Fibroblast of villous mesenchyme (primary cell): ENCODE data around the gene CD24. TPM values are rescaled to one million over a fixed set of nuclear protein-coding genes. Genes with fewer than 3 reads are reported as not detected.
"Not testable (repeated sequence)": the region's sequence is repeated elsewhere in the genome, so short reads cannot be mapped to it uniquely, and the experiment has no call there.

Experiments
- DNase-seq: peaks from one replicate; pipeline ENCODE4 v3.0.0-alpha.2; 2010; ENCODE audit warnings: low read depth
- H3K4me3 ChIP-seq: 2 replicates; pipeline ENCODE4 v1.5.1; 2011; ENCODE audit warnings: low read depth, mild to moderate bottlenecking, low read length
- total RNA-seq: library from RNA; depleted of rRNA; stranded (reverse); fragments of >200 nt; gene quantifications from 2 replicates; pipeline ENCODE4 v1.2.3, GENCODE V29; 2012
- TF ChIP-seq, protein P1 (sequence below): IDR thresholded peaks from 2 replicates; pipeline ENCODE4 v1.5.1; 2012; ENCODE audit warnings: low read depth, mild to moderate bottlenecking, low read length; ENCODE audit not compliant: insufficient read depth

The CD24 gene
- total RNA-seq, 1 donor: 4.3 TPM

DNA sequence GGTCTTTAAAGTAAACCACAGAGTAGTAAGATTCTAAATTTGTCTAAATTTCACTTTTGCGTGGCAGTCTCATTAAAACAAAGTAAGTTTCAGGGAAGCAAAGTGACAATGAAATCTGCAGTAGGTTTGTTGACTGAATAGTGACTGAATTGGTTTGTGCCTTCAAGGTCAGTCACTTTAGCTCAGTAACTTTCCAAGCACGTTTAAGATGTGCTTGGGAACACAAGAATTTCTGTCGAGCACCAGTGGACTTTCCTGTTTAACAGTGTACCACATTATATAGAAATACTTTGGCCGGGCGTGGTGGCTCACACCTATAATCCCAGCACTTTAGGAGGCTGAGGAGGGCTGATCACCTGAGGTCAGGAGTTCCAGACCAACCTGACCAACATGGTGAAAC is 1.7 kb upstream of the CD24 start:
- TF ChIP-seq, protein P1, sequence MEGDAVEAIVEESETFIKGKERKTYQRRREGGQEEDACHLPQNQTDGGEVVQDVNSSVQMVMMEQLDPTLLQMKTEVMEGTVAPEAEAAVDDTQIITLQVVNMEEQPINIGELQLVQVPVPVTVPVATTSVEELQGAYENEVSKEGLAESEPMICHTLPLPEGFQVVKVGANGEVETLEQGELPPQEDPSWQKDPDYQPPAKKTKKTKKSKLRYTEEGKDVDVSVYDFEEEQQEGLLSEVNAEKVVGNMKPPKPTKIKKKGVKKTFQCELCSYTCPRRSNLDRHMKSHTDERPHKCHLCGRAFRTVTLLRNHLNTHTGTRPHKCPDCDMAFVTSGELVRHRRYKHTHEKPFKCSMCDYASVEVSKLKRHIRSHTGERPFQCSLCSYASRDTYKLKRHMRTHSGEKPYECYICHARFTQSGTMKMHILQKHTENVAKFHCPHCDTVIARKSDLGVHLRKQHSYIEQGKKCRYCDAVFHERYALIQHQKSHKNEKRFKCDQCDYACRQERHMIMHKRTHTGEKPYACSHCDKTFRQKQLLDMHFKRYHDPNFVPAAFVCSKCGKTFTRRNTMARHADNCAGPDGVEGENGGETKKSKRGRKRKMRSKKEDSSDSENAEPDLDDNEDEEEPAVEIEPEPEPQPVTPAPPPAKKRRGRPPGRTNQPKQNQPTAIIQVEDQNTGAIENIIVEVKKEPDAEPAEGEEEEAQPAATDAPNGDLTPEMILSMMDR: no peak
- H3K4me3 ChIP-seq: no peak overlapping the region
- DNase-seq: no peak

- no peak for DNase-seq
- peak overlapping the region; percentile 34 for H3K4me3 ChIP-seq
- TF ChIP-seq, protein P1: no peak
Measured at GRCh38 chr6:106975738-106976064, 1.2 kb upstream of the CD24 start.

GRCh38 chr6:106974999-106975737 is 639 bp upstream of the CD24 start:
- peak overlapping the region; percentile 57 for H3K4me3 ChIP-seq
- TF ChIP-seq, protein P1: peak; percentile 13
- no peak for DNase-seq

GRCh38 chr6:106973836-106974335 is 643 bp downstream of the CD24 start:
- TF ChIP-seq, protein P1: no peak
- H3K4me3 ChIP-seq: no peak overlapping the region
- DNase-seq: no peak

DNA sequence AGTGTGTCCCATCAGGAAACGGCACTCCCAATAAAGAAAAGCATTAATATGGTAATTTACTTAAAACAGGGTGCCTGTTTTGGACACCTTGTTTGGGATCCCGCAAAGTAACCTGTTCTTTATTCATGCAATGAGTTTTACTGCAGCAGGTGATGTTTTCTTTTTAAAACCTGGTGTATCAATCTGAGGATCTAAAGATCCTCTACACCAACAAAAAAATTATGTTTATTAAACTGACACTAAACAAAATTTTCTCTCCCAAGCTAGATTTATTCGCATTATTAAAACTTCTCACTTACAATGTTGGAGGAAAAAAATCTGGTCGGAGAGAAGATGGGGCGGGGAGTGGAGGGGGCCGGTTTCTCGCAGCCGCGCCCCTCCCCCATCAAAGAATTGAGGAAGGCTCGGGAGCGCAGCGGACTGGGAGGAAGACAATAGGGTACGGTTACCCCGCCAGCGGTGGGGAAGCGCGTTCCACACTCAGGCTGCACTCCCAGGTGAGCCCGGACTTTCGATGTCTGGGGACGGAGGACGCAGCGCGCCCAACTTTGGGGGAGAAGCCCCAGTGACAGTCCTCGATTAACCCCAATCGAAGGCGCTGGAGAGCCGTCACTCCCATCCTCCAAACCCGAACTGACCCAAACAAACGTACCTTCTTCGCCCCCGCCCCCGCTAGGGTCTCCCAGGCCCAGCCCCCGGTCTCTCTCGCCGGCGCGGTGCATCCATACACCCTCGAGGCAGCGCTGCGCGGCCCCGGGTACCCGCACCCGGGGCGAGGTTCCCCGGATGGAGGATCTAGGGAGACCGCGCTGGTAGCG is 1.3 kb downstream of the CD24 start:
- TF ChIP-seq, protein P1: no peak
- no peak overlapping the region for H3K4me3 ChIP-seq
- no peak for DNase-seq

DNA sequence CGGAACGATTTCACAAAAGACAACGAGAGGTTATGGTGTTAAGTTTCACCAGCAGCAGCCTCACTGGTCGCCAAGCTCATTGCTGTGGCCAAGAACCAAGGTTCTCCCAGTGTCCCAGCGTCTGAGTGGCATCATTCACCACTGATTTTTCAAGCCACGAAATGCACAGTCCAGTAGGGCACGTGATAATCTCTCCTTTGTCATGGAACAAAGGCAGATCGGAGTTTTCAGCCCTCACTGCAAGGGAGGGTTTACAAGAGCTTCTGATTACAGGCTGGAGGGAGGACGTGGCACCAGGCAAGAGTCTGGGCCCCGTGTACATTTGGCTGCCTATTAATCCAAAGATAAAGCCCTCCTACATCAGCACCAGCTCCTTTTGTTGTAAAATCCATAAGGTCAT is 2.0 kb downstream of the CD24 start:
- H3K4me3 ChIP-seq: no peak overlapping the region
- TF ChIP-seq, protein P1: no peak
- no peak for DNase-seq

DNA sequence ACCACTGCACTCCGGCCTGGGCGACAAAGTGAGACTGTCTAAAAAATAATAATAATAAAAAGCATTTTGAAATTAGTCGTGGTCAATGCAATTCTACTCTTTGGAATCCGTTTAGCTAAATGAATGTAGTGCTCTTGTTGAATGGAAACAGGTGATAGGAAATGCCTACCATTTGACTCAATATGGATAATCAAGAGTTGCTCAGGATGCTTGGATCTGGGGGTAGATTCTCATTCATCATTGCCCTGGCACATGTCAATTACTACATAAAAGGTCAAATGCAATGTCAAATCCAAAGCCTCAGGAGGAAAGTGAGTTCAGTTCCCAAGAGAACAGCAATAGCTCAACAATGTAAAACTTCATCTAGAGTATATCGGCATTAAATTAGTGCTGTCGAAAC is 3.8 kb downstream of the CD24 start:
- not testable (repeated sequence) for DNase-seq, H3K4me3 ChIP-seq
